ENCODE results near the gene NFYB.

- TF ChIP-seq, protein P1, sequence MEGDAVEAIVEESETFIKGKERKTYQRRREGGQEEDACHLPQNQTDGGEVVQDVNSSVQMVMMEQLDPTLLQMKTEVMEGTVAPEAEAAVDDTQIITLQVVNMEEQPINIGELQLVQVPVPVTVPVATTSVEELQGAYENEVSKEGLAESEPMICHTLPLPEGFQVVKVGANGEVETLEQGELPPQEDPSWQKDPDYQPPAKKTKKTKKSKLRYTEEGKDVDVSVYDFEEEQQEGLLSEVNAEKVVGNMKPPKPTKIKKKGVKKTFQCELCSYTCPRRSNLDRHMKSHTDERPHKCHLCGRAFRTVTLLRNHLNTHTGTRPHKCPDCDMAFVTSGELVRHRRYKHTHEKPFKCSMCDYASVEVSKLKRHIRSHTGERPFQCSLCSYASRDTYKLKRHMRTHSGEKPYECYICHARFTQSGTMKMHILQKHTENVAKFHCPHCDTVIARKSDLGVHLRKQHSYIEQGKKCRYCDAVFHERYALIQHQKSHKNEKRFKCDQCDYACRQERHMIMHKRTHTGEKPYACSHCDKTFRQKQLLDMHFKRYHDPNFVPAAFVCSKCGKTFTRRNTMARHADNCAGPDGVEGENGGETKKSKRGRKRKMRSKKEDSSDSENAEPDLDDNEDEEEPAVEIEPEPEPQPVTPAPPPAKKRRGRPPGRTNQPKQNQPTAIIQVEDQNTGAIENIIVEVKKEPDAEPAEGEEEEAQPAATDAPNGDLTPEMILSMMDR (IDR thresholded peaks at IDR 0.05), result no peak
- no peak for TF ChIP-seq POLR2A (IDR thresholded peaks at IDR 0.05)
Measured at GRCh38 chr12:104182621-104183378, 44.8 kb upstream of the NFYB start.
